ENCODE results near the gene DECR2. TPM values are rescaled to one million over a fixed set of nuclear protein-coding genes. Genes with fewer than 3 reads are reported as not detected.

Gene DECR2
- total RNA-seq, 1 experiment from 2014 or later: 27.5 TPM

- intact Hi-C loops (cut with micrococcal nuclease; ENCODE audit: unreplicated experiment): loop anchor here (5.0 kb wide), 2 partner anchors 87 to 127 kb away; partner anchors contain the start of gene CAPN15
Observed at GRCh38 chr16:400061-400591, 1.6 kb upstream of the DECR2 start.

GRCh38 chr16:404971-405486 is 3.3 kb downstream of the DECR2 start:
- no TSS peak for BruUV-seq (replicated peaks)
- TF ChIP-seq CTCF (conservative IDR thresholded peaks at IDR 0.05; ENCODE audit: low read depth, low read length) (no peak), EZH2 (IDR thresholded peaks at IDR 0.05; ENCODE audit: borderline replicate concordance, low read depth, low read length, poor library complexity, severe bottlenecking) (no peak)
- Histone ChIP-seq H3K4me3 (ENCODE audit: low read depth, low read length, poor library complexity, severe bottlenecking) (no peak overlapping the region), H3K27ac (ENCODE audit: low read depth, low read length, poor library complexity, severe bottlenecking) (no peak overlapping the region), H3K9me3 (ENCODE audit: low read depth, low read length, poor library complexity, severe bottlenecking) (no peaks in the 10 kb centered on the region), H3K4me1 (ENCODE audit: insufficient read depth, low read length, poor library complexity, severe bottlenecking) (peaks cover 6% of the 10 kb centered on the region), H3K36me3 (ENCODE audit: insufficient read depth, low read length, poor library complexity, severe bottlenecking) (peaks cover 5% of the 10 kb centered on the region), H3K27me3 (replicated peaks; ENCODE audit: insufficient read depth, low read depth, low read length, poor library complexity) (no peaks in the 10 kb centered on the region)
- POLR2A ChIA-PET (ENCODE audit: low non-redundant PET): no interaction called here
- intact Hi-C loops (cut with micrococcal nuclease; ENCODE audit: unreplicated experiment): loop anchor here (5.0 kb wide), 2 partner anchors 82 to 122 kb away; partner anchors contain the start of gene CAPN15
- CTCF ChIA-PET: no interaction called here
- no peak for DNase-seq (ENCODE audit: low spot score)

More at GRCh38 chr16:400061-400591, 1.6 kb upstream of the DECR2 start:
- peaks cover 17% of the 10 kb centered on the region for H3K4me1 ChIP-seq (ENCODE audit: insufficient read depth, low read length, poor library complexity, severe bottlenecking)
- no peaks in the 10 kb centered on the region for H3K9me3 ChIP-seq (ENCODE audit: low read depth, low read length, poor library complexity, severe bottlenecking)
- POLR2A ChIA-PET (ENCODE audit: low non-redundant PET): no interaction called here
- CTCF ChIA-PET: no interaction called here
- DNase-seq (ENCODE audit: low spot score): no peak
- TSS peak; percentile 47 for BruUV-seq (replicated peaks)
- peaks cover 21% of the 10 kb centered on the region for H3K36me3 ChIP-seq (ENCODE audit: insufficient read depth, low read length, poor library complexity, severe bottlenecking)
- H3K27me3 ChIP-seq (replicated peaks; ENCODE audit: insufficient read depth, low read depth, low read length, poor library complexity): no peaks in the 10 kb centered on the region
- peak overlapping the region; percentile 91 for H3K27ac ChIP-seq (ENCODE audit: low read depth, low read length, poor library complexity, severe bottlenecking)
- no peak for TF ChIP-seq EZH2 (IDR thresholded peaks at IDR 0.05; ENCODE audit: borderline replicate concordance, low read depth, low read length, poor library complexity, severe bottlenecking)
- no peak for TF ChIP-seq CTCF (conservative IDR thresholded peaks at IDR 0.05; ENCODE audit: low read depth, low read length)
- peak overlapping the region; percentile 62 for H3K4me3 ChIP-seq (ENCODE audit: low read depth, low read length, poor library complexity, severe bottlenecking)

GRCh38 chr16:405548-406506 is 4.1 kb downstream of the DECR2 start:
- Histone ChIP-seq H3K4me3 (ENCODE audit: low read depth, low read length, poor library complexity, severe bottlenecking) (no peak overlapping the region), H3K27me3 (replicated peaks; ENCODE audit: insufficient read depth, low read depth, low read length, poor library complexity) (no peaks in the 10 kb centered on the region), H3K9me3 (ENCODE audit: low read depth, low read length, poor library complexity, severe bottlenecking) (no peaks in the 10 kb centered on the region), H3K36me3 (ENCODE audit: insufficient read depth, low read length, poor library complexity, severe bottlenecking) (no peaks in the 10 kb centered on the region), H3K27ac (ENCODE audit: low read depth, low read length, poor library complexity, severe bottlenecking) (no peak overlapping the region), H3K4me1 (ENCODE audit: insufficient read depth, low read length, poor library complexity, severe bottlenecking) (peaks cover under 1% of the 10 kb centered on the region)
- POLR2A ChIA-PET (ENCODE audit: low non-redundant PET): no interaction called here
- no TSS peak for BruUV-seq (replicated peaks)
- no peak for TF ChIP-seq EZH2 (IDR thresholded peaks at IDR 0.05; ENCODE audit: borderline replicate concordance, low read depth, low read length, poor library complexity, severe bottlenecking)
- TF ChIP-seq CTCF (conservative IDR thresholded peaks at IDR 0.05; ENCODE audit: low read depth, low read length): no peak
- DNase-seq (ENCODE audit: low spot score): no peak
- CTCF ChIA-PET: no interaction called here
- intact Hi-C loops (cut with micrococcal nuclease; ENCODE audit: unreplicated experiment): no loop called here
